ENCODE measurements around the gene IAH1.

IAH1 gene

DNA sequence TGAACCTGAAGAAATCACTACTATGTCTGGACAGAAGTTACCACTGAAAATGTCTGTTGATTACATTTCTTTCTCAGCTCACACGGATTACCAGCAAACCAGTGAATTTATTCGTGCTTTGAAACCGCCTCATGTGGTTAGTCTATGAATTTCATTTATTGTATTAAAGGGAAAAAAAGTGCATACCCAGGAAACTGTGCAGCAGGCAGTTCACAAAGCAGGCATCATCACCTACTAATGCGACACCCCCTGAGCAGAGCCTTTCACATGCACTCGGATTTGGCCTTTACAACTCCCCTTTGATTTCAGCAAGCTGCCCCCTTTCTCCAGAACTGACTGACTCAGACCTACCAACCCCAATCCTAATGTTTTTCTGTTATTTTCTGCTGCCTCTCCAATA, 30.8 kb upstream of the IAH1 start:
- Histone ChIP-seq H2AFZ (ENCODE audit: low read depth, low read length) (no peak overlapping the region), H3K9ac (ENCODE audit: low read length) (no peak overlapping the region), H3K4me2 (ENCODE audit: low read length, poor library complexity, severe bottlenecking) (no peak overlapping the region), H3K4ac (ENCODE audit: low read depth in 1 of 2, low read length in 2 of 2) (no peak overlapping the region), H3K27ac (ENCODE audit: low read length, poor library complexity, severe bottlenecking) (no peak overlapping the region), H3K9me3 (ENCODE audit: control insufficient read depth, low read length) (no peaks in the 10 kb centered on the region), H3K4me1 (ENCODE audit: control insufficient read depth, insufficient read depth, low read depth, low read length) (no peaks in the 10 kb centered on the region), H3K4me3 (ENCODE audit: insufficient read depth in 1 of 2, low read depth in 1 of 2, low read length in 2 of 2) (no peak overlapping the region), H2BK12ac (ENCODE audit: low read length in 2 of 2) (no peak overlapping the region), H3K18ac (ENCODE audit: low read depth in 1 of 2, low read length in 2 of 2) (no peak overlapping the region), H3K14ac (ENCODE audit: low read length in 2 of 2) (no peak overlapping the region), H3K79me1 (replicated peaks; ENCODE audit: low read length, poor library complexity, severe bottlenecking) (no peaks in the 10 kb centered on the region), H2BK5ac (ENCODE audit: low read depth, low read length, poor library complexity, severe bottlenecking) (no peak overlapping the region), H2BK120ac (ENCODE audit: low read depth, low read length) (no peak overlapping the region), H3K23ac (ENCODE audit: low read length in 2 of 2) (no peak overlapping the region), H4K8ac (ENCODE audit: low read length) (no peak overlapping the region), H2BK15ac (ENCODE audit: low read depth, poor library complexity, severe bottlenecking) (no peak overlapping the region), H2AK5ac (ENCODE audit: low read length, severe bottlenecking) (no peak overlapping the region), H3K36me3 (ENCODE audit: control insufficient read depth in 1 of 2, insufficient read depth in 2 of 2, low read depth in 1 of 2, low read length in 2 of 2) (peaks cover 26 to 68% of the 10 kb centered on the region in 2 experiments), H4K91ac (ENCODE audit: low read length) (no peak overlapping the region), H3K27me3 (ENCODE audit: control insufficient read depth in 1 of 2, insufficient read depth in 1 of 2, low read length in 2 of 2) (no peaks in the 10 kb centered on the region)
- no peak for DNase-seq
- 95% methylated on average over 4 of the region's 5 CpGs for WGBS

DNA sequence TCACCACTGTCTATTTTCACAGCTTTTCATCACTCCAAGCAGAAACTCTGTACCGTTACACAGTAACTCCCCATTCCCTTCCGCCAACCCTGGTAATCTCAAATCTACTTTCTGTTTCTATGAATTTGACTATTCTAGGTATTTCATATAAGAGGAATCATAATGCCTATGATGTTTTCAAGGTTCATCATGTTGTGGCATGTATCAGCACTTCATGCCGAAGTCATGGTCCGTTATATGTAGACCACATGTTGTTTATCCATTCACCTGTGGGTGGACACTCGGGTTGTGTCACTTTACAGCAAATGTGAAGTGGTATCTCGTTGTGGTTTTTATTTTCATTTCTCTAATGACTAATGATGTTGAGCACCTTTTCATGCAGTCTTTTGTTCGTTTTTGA, 29.3 kb upstream of the IAH1 start:
- no peak overlapping the region for H3K27ac ChIP-seq (ENCODE audit: low read length, poor library complexity, severe bottlenecking)
- no peak overlapping the region for H3K4me2 ChIP-seq (ENCODE audit: low read length, poor library complexity, severe bottlenecking)
- no peak overlapping the region for H3K14ac ChIP-seq (ENCODE audit: low read length in 2 of 2)
- H2AK5ac ChIP-seq (ENCODE audit: low read length, severe bottlenecking) = no peak overlapping the region
- WGBS = over 99% methylated on average over 5 of the region's 7 CpGs
- H3K36me3 ChIP-seq (ENCODE audit: control insufficient read depth in 1 of 2, insufficient read depth in 2 of 2, low read depth in 1 of 2, low read length in 2 of 2) = peaks cover 34 to 75% of the 10 kb centered on the region in 2 experiments
- no peak overlapping the region for H2BK12ac ChIP-seq (ENCODE audit: low read length in 2 of 2)
- no peak overlapping the region for H2BK120ac ChIP-seq (ENCODE audit: low read depth, low read length)
- no peaks in the 10 kb centered on the region for H3K79me1 ChIP-seq (replicated peaks; ENCODE audit: low read length, poor library complexity, severe bottlenecking)
- no peaks in the 10 kb centered on the region for H3K4me1 ChIP-seq (ENCODE audit: control insufficient read depth, insufficient read depth, low read depth, low read length)
- no peak overlapping the region for H3K9ac ChIP-seq (ENCODE audit: low read length)
- H3K4ac ChIP-seq (ENCODE audit: low read depth in 1 of 2, low read length in 2 of 2) = no peak overlapping the region
- H3K23ac ChIP-seq (ENCODE audit: low read length in 2 of 2) = no peak overlapping the region
- no peak overlapping the region for H4K8ac ChIP-seq (ENCODE audit: low read length)
- no peaks in the 10 kb centered on the region for H3K9me3 ChIP-seq (ENCODE audit: control insufficient read depth, low read length)
- H4K91ac ChIP-seq (ENCODE audit: low read length) = no peak overlapping the region
- H3K18ac ChIP-seq (ENCODE audit: low read depth in 1 of 2, low read length in 2 of 2) = no peak overlapping the region
- H2BK5ac ChIP-seq (ENCODE audit: low read depth, low read length, poor library complexity, severe bottlenecking) = no peak overlapping the region
- DNase-seq = no peak
- no peak overlapping the region for H2BK15ac ChIP-seq (ENCODE audit: low read depth, poor library complexity, severe bottlenecking)
- H3K27me3 ChIP-seq (ENCODE audit: control insufficient read depth in 1 of 2, insufficient read depth in 1 of 2, low read length in 2 of 2) = no peaks in the 10 kb centered on the region
- no peak overlapping the region for H3K4me3 ChIP-seq (ENCODE audit: insufficient read depth in 1 of 2, low read depth in 1 of 2, low read length in 2 of 2)
- H2AFZ ChIP-seq (ENCODE audit: low read depth, low read length) = no peak overlapping the region

DNA sequence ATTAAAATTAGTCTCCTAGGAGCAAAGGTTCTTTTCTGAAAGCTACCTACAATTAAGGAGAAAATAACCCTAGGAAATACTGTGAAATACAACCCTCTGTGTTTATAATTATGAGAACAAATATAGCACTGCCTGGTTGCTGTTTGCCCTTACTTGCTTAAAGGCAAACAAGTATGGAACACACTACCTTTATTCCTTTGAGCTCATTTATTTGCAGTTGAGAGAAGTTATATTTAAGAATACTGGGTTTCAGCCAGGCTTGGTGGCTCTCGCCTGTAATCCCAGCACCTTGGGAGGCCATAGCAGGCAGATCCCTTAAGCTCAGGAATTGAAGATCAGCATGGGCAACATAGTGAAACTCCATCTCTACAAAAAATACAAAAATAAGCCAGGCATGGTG, 23.1 kb upstream of the IAH1 start:
- H4K91ac ChIP-seq (ENCODE audit: low read length) = no peak overlapping the region
- no peak overlapping the region for H2BK120ac ChIP-seq (ENCODE audit: low read depth, low read length)
- H3K4me1 ChIP-seq (ENCODE audit: control insufficient read depth, insufficient read depth, low read depth, low read length) = no peaks in the 10 kb centered on the region
- H2BK15ac ChIP-seq (ENCODE audit: low read depth, poor library complexity, severe bottlenecking) = no peak overlapping the region
- no peak overlapping the region for H3K4ac ChIP-seq (ENCODE audit: low read depth in 1 of 2, low read length in 2 of 2)
- DNase-seq = no peak
- no peaks in the 10 kb centered on the region for H3K27me3 ChIP-seq (ENCODE audit: control insufficient read depth in 1 of 2, insufficient read depth in 1 of 2, low read length in 2 of 2)
- WGBS = 100% methylated on average over 1 of the region's 1 CpG
- H2AFZ ChIP-seq (ENCODE audit: low read depth, low read length) = no peak overlapping the region
- no peaks in the 10 kb centered on the region for H3K9me3 ChIP-seq (ENCODE audit: control insufficient read depth, low read length)
- no peak overlapping the region for H2BK12ac ChIP-seq (ENCODE audit: low read length in 2 of 2)
- no peak overlapping the region for H3K9ac ChIP-seq (ENCODE audit: low read length)
- H3K27ac ChIP-seq (ENCODE audit: low read length, poor library complexity, severe bottlenecking) = no peak overlapping the region
- H3K18ac ChIP-seq (ENCODE audit: low read depth in 1 of 2, low read length in 2 of 2) = no peak overlapping the region
- no peak overlapping the region for H3K23ac ChIP-seq (ENCODE audit: low read length in 2 of 2)
- no peak overlapping the region for H4K8ac ChIP-seq (ENCODE audit: low read length)
- no peak overlapping the region for H3K14ac ChIP-seq (ENCODE audit: low read length in 2 of 2)
- no peaks in the 10 kb centered on the region for H3K79me1 ChIP-seq (replicated peaks; ENCODE audit: low read length, poor library complexity, severe bottlenecking)
- no peak overlapping the region for H2AK5ac ChIP-seq (ENCODE audit: low read length, severe bottlenecking)
- H3K4me3 ChIP-seq (ENCODE audit: insufficient read depth in 1 of 2, low read depth in 1 of 2, low read length in 2 of 2) = no peak overlapping the region
- no peak overlapping the region for H3K4me2 ChIP-seq (ENCODE audit: low read length, poor library complexity, severe bottlenecking)
- H2BK5ac ChIP-seq (ENCODE audit: low read depth, low read length, poor library complexity, severe bottlenecking) = no peak overlapping the region
- H3K36me3 ChIP-seq (ENCODE audit: control insufficient read depth in 1 of 2, insufficient read depth in 2 of 2, low read depth in 1 of 2, low read length in 2 of 2) = peaks cover 36 to 71% of the 10 kb centered on the region in 2 experiments

DNA sequence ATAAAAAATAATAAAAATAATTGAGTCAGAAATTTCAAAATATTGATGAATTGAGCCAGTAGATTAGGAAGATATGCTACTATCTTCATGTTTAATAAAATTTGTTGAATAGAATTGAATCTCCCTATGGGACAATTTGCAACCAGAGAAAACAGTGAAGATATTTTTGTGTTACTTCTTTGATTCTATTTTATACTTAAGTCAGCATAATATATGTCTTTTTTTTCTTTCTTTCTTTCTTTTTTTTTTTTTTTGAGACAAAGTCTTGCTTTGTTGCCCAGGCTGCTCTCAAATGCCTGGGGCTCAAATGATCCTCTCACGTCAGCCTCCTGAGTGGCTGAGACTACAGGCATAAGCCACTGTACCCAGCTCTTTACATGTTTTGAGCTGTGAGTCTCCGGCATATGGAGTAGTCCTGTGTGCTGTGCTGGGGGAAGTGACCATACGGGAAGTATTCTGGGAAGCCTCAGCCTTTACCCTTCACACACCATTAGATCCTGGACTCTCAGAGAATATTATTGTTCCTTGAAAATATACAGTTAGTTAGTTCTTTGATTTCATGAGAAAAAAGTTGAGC, 13.8 kb upstream of the IAH1 start:
- Histone ChIP-seq H3K9ac (ENCODE audit: low read length) (no peak overlapping the region), H3K36me3 (ENCODE audit: control insufficient read depth in 1 of 2, insufficient read depth in 2 of 2, low read depth in 1 of 2, low read length in 2 of 2) (peaks cover 15 to 75% of the 10 kb centered on the region in 2 experiments), H4K8ac (ENCODE audit: low read length) (no peak overlapping the region), H3K18ac (ENCODE audit: low read depth in 1 of 2, low read length in 2 of 2) (no peak overlapping the region), H2BK120ac (ENCODE audit: low read depth, low read length) (no peak overlapping the region), H2BK5ac (ENCODE audit: low read depth, low read length, poor library complexity, severe bottlenecking) (no peak overlapping the region), H3K27ac (ENCODE audit: low read length, poor library complexity, severe bottlenecking) (no peak overlapping the region), H2BK12ac (ENCODE audit: low read length in 2 of 2) (no peak overlapping the region), H3K14ac (ENCODE audit: low read length in 2 of 2) (no peak overlapping the region), H3K4me3 (ENCODE audit: insufficient read depth in 1 of 2, low read depth in 1 of 2, low read length in 2 of 2) (no peak overlapping the region), H3K79me1 (replicated peaks; ENCODE audit: low read length, poor library complexity, severe bottlenecking) (no peaks in the 10 kb centered on the region), H2AK5ac (ENCODE audit: low read length, severe bottlenecking) (no peak overlapping the region), H2AFZ (ENCODE audit: low read depth, low read length) (no peak overlapping the region), H4K91ac (ENCODE audit: low read length) (no peak overlapping the region), H3K9me3 (ENCODE audit: control insufficient read depth, low read length) (no peaks in the 10 kb centered on the region), H3K4me1 (ENCODE audit: control insufficient read depth, insufficient read depth, low read depth, low read length) (no peaks in the 10 kb centered on the region), H3K4me2 (ENCODE audit: low read length, poor library complexity, severe bottlenecking) (no peak overlapping the region), H2BK15ac (ENCODE audit: low read depth, poor library complexity, severe bottlenecking) (no peak overlapping the region), H3K4ac (ENCODE audit: low read depth in 1 of 2, low read length in 2 of 2) (no peak overlapping the region), H3K27me3 (ENCODE audit: control insufficient read depth in 1 of 2, insufficient read depth in 1 of 2, low read length in 2 of 2) (no peaks in the 10 kb centered on the region), H3K23ac (ENCODE audit: low read length in 2 of 2) (no peak overlapping the region)
- 100% methylated on average over 1 of the region's 3 CpGs for WGBS
- DNase-seq = no peak

Measured in mesenchymal stem cell (in vitro differentiated cells and primary cell).